HG02973 (cell line): ENCODE data around the gene TTC6.

Experiments
- ATAC-seq: cut with Tn5 transposase; IDR thresholded peaks from one replicate; pipeline ENCODE4 v1.9.1; 2021; ENCODE audit warnings: moderate library complexity; ENCODE audit not compliant: unreplicated experiment

The TTC6 gene

DNA sequence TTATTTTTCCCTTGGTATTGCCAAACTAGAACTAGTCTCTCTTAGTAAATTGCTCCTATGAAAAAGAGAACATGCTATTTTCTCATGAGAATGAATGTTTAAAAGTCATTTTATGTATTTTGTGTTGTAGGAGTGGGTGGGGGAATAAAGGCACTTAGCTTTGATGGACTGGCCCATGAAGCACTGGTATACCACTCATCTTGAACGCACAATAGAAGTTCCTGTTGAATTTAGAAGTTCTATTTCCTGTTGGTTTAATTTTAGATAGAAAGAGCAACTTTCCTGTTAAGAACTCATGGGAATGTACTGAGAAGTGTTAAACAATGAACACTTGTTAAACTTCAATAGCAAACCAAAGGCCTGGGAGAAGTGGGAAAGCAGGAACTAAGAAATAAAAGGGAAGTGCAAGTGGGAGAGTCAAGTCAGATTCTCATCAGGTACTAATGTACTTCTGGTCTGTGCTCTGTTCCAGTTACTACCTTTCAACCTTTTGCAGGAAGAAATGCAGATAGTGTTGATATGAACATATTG, 23.1 kb downstream of the TTC6 start:
- ATAC-seq, result no peak

DNA sequence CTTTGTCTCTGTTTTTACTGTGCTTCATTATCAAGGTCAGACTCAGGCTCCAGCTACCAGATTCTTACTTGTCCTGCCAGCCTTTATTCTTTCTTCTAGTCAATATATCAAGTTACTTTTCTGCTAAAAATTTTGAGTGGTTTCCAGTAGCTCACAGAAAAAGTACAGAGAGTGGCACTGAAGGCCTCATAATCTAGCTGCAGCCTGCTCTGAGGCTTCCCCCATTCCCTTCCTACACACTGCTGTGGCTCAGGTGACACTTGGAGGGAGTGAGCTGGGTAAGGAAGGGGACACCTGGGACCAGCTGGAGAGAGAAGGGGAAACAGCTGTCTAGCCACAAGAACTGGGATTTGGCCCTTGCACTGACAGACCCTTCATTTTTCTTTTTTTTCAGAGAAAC, 25.4 kb downstream of the TTC6 start:
- no peak for ATAC-seq

DNA sequence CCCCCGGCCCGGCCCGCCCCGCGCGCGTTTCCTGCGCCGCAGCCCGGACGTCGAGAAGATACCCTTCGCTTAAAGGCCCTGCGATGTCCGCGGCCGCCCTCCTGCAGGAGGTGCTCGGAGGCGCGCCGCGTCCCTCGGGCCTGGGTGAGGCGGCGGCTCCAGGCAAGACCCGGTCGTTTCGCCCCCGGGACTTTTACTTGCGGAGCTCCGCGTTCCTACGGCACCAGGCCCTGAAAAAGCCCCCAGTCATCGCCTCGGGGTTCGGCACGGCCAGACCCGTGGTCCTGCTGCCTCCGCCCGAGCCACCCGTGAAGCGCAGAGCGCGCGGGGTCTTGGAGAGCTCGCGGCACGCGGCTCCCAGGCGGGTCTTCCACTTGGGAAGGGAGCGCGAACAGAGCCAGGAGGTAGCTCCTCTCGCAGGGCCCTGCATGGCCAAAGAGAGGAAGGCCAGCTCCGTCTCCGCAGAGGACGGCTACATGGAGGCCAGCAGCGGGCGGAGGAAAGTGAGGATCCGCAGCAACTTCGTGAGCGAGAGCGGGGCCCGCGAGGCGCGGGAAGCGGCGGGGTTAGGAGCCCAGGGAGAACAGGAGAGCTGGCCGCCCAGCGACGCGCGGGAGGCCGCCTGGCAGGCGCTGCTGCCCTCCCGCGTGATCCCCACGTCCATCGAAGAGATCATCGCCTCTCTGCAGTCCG, 26.9 kb downstream of the TTC6 start:
- no peak for ATAC-seq

DNA sequence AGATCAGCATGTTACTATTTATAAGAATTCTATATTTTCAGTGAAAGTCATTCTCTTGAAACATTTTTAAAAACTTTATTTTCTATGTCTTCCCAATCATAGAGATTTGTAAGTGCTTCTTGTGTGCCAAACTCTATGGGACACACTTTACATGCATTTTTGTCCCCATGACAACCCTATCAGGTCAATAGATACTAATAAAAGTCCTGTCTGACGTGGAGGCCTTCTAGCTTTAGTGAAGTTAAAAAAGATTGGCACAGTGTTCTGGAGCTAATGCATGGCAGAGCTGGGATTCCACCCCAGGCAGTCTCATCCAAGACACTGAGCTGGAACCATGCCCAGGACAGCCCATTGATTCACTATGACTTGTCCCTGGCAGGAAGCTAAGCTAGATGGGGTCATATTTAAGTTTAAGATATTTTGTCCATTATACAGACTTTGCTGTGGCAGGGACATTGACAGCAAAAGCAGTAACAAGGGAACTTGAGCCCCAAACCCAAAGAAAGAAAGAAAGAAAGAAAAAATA, 28.1 kb downstream of the TTC6 start:
- ATAC-seq, result no peak

DNA sequence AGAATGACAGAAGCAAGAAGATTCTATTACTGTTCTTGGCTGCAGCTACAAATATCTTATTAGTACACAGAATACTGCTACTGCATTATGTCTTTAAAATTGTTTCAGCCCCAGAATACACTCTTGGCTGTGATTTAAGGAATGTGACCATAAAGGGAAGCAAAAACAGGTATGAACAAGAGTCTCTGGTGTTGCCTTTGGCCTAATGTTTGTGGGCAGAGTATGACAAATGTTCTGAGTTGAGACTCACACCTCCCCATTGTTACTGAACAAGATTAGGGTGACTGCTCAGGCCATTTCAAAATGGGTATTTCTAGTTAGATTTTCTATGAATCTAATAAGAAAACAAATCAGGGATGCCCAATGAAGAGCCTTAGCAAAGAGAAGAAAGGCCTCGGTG, 28.5 kb downstream of the TTC6 start:
- no peak for ATAC-seq

DNA sequence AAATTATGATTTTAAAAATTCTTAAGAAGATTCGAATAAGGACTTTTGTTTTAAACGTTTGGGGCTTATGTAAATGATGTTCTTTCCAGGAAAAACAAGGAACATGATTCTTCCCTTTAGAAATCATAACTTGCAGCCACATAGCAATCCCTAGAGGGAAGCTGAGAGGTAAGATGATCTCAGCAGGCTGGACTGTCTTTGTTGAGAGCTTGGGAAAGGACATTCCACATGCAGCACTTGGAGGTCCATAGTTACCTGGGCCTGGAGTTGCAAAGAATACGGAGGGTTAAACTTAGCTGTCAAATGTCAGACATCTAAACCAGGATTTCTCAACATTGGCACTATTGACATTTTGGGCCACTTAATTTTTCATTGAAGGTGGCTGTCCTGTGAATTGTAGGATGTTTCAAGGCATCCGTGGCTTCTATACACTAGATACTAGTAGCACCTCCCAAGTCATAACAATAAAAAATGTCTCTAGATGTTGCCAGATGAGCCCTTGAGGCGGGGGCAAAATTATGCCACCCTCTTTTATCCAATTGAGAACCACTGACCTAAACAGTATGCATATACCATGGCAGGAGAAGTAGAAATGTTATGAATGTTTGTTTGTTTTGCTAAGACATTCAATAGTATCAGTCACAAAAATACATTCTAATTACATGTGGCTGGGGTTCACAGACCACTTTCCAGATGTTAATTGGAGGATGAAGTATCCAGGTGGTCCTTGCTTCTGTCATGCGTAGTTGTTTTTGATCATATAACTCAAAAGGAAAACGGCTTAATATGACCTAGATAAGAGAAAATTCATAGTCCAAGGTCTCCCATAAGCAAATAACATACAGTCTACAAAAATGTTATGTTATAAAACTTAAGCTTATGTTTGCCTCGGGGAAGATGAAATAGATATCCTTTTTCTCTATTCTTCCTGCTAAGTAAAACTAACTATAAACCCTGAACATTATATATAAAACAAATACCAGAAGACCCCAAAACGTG, 30.5 kb downstream of the TTC6 start:
- no peak for ATAC-seq

DNA sequence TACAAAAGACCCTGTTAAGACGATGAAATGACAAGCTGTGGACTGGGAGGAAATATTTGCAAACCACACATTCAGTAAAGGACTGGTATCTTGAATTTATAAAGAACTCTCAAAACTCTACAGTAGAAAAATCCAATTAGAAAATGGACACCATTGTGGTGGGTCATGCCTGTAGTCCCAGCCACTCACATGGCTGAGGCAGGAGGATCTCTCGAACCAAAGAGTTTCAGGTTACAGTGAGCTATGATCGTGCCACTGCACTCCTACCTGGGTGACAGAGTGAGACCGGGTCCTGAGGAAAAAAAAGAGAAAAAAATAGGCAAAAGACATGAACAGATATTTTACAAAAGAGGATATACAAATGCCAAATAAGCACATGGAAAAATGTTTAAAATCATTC, 41.9 kb downstream of the TTC6 start:
- ATAC-seq, result no peak

DNA sequence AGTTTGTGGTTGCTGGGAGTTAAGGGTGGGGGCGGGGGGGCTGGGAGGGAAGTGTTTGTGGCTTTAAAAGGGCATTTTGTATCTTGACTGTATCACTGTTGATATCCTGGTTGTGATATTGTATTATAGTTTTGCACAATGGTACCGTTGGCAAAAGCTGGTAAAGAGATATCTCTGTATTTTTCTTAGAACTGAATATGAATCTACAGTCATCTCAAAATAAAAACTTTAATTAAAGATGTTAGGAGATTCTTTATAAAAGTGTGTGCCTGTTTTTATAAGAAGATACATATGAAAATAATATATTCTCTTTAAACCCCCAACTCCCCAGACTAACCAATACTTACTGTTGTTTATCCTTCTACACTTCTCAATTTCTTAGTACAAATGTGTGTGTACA, 43.2 kb downstream of the TTC6 start:
- no peak for ATAC-seq

DNA sequence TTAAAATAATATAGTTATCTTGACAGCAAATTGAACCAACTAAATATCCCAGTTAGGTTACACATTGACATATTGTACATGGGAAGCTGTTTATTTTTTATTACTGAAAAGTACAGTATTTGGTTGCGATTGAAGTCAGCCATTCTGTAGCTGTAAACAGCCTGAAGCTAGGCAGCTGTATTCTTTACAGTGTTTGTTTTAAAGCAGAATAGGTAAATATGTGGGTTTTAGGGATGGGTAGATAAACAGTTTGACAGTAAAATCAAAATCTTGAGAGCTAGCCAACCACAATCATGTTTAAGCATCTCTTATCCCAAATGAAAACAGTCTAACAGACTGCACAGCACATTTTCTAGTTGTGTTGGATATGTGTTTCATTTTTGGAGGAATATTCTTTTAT, 45.7 kb downstream of the TTC6 start:
- ATAC-seq, result no peak

DNA sequence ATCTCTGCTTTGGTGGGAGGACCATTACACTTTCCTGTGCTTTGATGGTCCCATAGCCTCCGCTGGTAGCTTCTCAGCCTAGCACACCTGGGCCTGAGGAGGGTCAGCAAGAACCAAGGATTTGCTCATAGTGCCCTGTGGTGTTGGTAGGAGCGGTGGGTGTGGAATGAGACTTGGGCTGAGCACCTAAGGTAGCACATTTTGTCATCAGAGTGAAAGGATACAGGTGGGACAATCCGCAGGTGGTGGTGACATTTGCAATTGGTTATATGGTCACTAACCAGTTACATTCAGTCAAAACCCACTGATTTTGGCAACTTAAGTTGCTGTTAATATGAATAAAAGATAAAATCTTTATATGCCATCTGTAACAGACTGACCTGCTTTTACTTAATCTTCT, 46.7 kb downstream of the TTC6 start:
- no peak for ATAC-seq

DNA sequence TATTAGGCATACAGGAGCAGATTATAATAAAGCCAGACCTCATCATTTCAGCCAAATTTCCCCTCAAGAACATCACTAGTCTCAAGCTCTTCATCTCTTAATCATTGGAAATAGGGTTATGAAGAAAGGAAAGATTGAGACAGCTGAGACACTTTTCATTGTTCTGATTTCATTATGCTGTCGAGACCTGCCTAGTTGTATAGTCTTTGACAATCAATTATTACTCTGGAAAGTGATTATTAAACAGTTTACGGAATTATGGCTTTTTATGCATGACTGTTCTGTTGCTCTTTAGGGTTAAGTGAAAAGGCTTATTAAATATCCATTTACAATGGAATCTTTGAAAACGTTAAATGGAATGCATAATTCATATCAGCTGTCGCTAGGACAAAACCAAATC, 48.3 kb downstream of the TTC6 start:
- ATAC-seq, result no peak
